ENCODE results near the gene ZAP70.

Gene ZAP70

DNA sequence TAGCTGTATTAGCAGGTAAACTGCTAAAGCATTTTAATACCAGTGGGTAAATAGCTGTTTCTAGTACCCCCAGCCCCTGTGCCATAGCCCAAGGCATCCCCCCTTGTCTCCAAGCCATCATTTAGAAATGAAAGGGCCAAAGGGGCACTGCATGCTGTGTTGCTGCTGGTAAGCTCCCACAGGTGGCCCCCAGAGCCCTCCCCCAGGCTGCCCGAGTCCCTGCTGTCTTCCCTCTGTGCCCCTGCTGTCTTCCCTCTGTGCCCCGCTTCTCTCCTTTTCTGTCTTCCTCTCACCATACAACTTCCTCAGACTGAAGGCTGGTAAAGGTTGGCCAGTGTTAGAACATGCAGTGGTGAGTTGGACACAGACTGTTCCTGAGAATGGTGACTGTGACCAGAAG lies 42.1 kb downstream of the ZAP70 start:
- DNase-seq: no peak

DNA sequence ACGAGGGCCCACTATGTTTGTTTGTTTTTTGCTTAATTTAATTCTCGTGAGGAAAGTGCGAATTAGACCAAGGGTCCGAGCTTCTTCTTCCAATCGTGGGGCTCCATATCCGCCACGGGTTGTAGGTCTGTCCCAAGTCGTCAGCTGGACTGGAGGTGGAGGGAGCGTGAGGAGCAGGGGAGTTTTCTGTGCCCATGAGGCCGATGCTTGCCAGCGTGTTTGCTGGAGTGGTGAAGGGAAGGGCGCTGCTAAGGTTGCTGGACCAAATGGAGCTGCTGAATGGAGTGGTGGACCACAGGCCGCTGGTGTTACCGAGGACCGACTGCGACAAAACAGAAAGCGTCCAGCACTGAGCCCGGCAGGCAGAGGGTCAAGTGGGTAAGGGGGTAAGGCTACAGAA lies 43.7 kb downstream of the ZAP70 start:
- no peak for DNase-seq

DNA sequence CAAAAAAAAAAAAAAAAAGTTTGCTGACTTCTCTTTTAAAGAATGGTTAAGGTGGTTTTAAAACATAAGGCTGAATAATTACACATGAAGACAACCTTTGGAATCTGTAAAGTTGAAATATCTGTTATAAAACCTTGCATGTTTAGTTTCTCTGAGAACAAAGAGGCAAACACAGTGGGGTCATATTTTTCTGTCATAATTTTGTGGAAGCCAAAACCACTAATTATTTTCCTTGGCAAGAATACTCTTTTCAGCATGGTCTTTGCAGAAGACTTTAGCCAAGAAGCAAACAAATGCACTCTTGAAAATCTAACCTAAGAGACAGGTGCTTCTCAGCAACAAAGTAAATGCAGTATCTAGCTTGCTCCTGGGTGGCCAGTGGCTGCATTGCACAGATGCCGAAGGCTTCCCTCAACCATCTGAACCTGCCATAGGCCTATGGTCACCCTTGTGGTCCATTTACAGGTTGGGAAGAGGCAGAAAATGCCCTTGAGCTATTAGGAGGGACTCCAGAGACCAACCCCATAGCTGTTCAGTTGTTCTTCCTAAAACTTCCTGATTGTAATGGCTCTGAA lies 44.8 kb downstream of the ZAP70 start:
- no peak for DNase-seq

DNA sequence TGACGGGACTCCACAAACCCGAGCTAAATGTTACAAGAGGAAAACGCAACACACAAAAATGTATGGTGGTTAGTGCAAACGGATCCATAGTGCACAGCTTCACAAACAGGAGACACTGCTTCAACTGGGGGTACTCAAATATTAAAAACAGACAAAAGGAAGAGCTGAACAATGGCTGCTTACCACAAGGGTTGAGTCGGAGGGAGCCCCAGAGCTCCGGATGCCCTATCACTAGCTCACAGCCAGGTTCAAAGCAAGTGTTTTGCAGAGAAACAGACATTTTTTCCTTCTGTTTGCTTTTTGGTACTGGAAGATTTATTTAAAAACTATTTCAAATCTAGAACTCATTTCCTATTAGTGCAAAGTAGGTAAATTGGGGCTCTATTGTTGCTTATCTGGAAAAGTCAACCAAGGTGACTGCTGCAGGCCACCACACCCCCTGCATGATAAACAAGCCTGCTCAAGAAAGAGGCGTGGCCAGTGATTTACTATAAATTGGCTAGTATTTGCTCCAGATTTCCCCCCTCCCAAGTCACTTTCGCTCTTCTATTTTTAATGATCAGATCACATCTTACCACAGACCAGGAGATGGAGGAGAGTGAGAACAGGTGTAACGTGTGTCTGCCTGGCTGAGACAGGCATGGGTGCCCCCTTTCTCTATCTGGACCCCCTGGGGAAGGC lies 46.5 kb downstream of the ZAP70 start:
- DNase-seq: peak in 1 of 2 donors; percentile 52

DNA sequence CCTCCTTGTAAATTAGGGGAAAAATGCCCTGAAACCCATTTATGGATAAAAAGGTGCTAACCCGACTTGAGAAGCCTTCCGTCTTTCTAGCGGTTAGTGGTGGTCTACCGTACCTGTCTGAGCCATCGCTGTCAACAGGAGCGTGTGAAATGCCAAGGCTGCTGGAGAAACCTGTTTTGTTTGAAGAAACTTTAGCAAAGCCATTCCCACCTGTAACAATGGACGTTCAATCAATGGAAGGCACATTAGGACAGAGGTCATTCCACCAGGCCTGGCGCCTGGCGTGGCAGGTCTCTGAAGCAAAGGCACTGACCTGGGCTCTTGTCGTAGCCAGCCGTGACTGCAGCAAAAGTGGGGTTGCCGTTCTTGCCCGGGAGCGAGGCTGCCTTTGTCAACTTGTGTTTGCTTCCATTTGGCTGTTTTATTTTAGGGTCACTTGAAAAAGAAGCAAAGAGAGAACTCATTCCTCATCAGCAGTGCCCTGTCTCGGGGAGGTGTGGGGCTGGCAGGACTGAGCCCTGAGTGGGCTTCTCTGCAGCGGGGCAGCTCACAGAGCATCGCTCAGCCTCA lies 47.2 kb downstream of the ZAP70 start:
- no peak for DNase-seq

DNA sequence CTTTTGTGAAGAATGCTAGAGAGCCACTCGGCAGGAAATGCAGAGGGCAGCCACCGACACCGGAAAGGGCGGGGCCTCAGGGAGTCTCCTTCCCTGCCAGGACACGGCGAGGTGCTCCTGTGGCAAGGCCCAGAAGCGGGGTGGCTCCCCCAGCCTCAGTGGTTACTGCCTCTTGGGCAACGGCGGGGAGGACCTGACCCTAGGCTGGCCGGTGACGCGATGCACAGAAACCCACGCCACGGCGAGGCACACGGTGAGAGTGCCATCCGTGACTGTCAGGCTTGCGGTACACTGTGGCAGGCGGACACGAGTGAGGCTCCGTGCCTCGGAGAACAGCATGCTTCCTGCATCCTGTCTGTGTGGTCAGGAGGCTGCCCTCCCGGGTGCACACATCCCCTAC lies 47.8 kb downstream of the ZAP70 start:
- peak; percentile 26 to 65 for DNase-seq

DNA sequence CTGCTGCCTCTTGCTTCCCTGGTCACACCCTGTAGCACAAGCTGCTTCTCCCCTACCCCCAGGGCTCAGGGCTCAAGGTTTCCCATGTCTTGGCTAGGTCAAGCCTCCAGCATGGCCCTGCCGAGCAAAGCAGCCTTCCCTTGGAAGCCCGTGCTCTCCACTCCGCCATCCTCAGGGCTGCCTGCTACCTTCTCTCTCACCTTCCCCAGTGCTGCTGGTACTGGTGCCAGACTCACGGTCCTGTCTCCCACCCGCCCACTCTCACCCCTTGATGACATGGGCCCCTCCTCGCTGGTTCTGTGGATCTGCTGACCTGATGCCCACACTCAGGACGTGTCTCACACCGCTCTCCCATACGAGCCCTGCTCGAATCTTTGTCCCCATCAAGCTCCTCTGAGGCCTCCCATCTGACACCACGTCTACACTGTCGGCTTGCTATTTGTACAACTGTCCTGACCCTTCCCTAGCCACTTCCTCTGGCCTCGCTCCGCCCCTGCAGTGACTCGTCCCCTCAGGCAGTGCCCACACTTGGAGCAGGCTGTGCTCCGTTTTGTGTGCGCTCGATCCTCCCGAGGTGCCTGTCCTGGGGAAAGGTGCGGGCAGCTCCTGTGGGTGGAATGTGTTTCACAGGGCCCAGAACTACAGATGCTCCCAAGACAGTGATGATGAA lies 49.9 kb downstream of the ZAP70 start:
- no peak for DNase-seq

DNA sequence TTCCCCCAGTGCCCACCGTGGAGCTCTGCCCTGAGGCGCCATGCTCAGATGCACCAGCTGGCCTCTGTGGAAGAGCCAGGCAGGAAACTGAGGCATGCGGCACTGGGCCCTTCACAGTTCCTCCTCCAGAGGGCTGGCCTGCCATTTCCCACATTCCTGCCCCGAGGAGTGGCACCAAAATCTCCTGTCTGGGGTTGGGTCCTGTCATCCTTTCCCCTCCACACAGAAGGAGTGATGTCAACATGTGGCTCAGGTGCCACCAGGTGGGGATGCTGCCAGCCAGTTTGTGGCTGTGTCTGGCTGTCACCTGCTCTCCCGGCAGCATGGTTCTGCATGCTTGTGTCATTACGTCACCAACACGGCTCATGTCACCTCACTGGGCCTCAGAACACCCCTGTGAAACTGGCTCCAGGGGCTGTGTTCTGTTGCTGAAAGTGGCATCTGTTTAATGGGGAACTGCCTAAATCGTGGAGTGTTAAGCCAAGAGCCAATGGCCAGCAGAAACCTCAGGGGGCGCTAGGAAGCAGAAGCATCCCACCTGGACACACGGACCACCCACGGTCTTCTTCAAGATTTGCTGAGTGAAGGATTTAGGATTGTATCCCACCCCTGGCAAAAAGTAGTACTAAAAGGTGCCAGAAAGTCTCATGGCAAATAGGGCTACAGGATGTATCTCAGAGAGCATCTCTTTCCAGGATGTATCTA lies 51.3 kb downstream of the ZAP70 start:
- no peak for DNase-seq

DNA sequence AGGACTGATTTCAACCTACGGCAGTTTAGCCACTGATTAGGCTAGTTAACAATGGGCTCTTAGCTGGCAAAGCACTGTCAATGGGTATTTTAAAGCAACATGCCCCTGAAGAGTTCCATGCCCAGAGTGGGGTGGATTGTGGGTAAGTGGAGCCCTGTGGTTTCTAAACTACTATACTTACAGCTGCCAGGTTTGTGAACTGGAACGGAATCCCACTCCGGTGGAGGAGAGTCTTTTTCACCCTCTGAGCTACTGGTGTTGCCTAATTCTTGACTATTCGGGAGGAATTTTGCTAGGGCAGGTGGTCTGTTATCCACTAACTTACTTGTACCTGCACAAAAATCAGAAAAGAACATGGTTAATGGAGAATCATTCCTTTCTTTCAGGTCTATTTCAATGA lies 52.6 kb downstream of the ZAP70 start:
- no peak for DNase-seq

DNA sequence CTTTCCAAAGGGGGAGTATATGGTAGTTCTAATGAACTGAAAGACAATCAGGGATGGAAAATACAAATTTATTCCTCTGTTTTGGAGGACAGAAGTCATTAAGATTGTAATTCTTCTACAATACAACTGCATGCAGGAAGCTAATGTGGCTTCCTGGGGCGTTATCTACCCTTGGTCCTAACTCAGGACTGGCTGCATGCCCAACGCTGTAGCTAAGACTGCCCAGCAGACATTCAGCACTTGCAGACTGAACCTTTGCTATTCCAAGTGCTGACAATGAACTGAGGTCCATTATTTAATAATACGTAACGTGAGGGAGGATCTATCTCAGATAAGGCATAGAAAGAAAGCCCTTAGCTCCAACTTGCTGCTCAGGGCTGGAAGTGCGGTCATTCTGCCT lies 53.2 kb downstream of the ZAP70 start:
- no peak for DNase-seq

DNA sequence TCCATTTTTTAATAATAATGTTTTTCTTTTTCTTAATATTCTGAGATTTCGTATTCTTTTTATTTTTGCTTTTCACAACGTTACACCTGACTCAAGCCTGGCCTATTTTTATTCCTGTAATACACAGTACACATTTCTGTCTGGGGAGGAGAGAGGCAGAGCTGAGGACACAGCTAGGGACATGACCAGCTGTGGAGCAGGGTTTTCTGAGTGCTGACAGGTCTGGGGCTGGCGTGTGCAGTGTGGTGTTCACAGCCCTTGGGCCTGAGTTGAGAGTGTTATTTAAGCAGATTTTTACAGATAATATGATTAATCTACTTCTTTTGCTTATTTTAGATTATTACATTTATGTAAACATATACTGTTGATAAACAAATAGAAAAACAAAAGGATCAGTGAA lies 55.9 kb downstream of the ZAP70 start:
- no peak for DNase-seq

DNA sequence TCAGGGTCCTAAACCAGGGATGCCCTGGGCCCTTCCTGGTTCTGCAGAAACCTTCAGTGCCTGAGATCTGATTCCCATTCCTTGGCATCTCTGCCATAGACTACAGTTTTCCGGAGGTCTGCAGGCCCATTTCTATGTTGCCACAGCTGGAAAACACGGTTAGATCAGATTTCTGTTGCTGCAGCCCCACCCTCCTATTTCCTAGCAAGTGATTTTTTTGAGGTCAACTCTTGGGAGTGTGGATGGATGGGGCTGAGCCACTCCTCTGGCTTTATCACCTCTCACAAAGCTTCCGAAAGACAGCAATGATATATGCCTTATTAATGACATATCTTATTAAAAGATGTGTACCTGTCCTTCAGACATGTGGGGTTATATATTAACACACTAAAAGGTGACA lies 56.3 kb downstream of the ZAP70 start:
- DNase-seq: no peak

DNA sequence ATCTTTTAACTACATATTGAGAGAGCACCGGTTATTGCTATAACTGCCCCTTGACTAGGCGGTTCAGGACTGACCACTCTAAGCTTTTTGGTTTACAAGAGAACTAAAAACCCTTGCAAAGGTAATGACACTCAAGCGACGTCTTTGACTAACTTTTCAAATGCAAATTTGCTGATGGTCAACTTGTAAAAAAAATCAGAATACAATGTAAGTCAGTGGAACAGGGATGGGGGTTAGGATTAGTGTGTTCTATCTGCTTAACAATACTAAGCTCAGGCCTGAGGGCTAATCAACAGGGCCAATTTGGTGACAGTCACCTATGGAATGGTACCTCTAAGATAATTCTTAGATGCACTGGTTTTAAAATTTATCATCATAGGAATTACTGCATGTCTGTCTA lies 57.1 kb downstream of the ZAP70 start:
- DNase-seq: no peak

DNA sequence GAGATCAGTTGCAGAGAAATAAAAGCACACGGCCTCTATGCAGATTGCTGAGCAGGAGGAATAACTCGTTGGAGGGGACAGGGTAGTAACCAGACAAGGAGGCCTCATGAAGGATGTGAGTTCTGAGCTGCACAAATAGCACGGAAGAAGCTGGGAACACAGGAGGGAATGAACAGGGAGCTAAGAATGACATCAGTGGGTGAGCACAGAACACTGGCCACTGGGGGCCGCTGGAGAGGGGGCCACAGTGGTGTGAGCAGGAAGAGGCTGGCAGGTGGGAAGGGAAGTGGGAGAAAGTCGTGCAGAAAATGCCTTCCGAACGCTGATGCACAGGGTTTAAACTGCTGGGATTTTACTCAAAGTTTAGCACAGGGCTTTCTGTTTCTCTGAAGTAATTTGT lies 61.0 kb downstream of the ZAP70 start:
- DNase-seq: no peak

DNA sequence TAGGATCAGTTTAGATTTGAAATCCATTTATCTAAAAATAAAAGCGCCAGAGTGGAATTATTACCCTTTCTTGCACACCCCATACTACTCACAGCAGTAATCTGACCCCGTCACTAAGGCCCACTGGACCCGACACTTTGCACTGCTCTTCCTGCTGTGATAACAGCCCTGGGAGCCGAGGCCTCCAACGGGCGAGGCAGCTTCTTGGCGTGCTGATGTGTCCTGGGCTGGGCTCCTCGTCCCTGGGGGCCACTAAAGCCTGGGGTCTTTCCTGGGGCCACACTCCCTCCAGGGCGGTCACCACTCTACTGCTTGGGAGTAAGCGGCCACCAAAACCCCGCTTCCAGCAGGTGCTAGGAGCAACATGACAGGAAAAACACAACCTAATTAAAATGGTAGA lies 61.7 kb downstream of the ZAP70 start:
- no peak for DNase-seq

DNA sequence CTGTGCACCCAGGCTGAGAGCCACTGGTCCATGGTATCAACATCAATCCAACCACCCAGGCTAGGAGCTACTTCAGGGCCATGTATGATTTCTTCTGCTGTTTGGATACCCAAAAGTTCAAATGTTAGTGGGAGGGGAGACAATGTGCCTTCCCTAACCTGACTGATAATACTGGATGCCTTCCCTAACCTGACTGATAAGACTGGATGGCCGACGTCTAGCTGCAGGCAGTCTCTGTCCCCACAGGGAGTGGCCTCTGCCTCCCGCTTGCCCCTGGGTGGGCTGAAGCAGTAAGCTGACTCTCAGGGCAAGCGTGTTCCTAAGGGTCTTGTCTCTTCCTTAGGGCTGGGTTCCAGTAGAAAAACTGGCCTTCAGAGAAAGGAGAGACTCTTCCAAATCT lies 65.8 kb downstream of the ZAP70 start:
- DNase-seq: no peak

DNA sequence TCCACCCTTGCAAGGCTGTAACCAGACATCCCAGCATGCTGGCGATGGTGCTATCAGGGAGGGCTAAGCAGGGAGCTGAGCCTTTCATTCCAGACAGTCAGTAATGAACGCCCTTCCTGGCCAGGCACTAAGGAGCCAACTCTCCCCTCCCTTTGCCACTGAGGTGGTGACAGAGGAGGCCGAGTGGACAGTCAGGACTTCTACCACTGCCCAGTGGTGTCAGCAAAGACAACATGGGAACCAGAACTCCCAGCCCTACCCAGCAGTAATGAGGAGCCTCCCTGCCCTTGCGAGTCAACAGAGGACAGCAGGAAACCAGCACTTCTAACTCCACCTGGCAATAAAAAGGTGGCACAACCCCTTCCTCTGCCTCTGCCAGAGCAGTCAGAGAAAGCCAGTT lies 68.6 kb downstream of the ZAP70 start:
- no peak for DNase-seq

DNA sequence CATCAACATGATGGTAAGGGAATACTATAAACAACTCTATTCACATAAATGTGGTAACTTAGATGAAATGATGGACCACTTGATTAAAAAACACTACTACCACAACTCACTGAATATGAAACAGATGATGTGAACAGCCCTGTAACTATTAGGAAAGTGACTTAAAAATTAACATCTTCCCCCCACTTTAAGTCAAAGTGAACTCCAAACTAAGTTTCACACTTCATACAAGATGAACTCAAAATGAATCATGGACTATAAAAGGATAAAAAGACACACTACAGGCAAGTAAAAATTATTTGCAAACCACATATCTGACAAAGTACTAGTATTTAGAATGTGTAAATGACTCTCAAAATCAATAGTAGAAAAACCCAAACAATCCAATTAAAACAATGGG lies 71.6 kb downstream of the ZAP70 start:
- no peak for DNase-seq

DNA sequence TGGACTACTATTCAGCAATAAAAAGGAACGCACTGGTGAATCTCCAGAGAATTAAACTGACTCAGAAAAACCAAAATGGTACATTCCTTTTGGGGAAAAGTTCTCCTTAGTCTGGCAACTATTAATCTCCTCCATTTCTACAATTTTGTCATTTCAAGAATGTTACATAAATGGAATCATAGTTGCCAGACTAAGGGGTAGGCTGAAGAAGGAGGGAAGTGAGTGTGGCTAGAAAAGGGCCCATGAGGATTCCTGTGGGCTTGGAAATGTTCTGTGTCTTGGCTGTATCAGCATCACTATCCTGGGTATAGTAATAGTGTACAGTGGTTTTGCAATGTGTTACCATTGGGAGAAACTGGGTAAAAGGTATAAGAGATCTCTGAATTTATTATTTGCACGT lies 72.4 kb downstream of the ZAP70 start:
- no peak for DNase-seq

DNA sequence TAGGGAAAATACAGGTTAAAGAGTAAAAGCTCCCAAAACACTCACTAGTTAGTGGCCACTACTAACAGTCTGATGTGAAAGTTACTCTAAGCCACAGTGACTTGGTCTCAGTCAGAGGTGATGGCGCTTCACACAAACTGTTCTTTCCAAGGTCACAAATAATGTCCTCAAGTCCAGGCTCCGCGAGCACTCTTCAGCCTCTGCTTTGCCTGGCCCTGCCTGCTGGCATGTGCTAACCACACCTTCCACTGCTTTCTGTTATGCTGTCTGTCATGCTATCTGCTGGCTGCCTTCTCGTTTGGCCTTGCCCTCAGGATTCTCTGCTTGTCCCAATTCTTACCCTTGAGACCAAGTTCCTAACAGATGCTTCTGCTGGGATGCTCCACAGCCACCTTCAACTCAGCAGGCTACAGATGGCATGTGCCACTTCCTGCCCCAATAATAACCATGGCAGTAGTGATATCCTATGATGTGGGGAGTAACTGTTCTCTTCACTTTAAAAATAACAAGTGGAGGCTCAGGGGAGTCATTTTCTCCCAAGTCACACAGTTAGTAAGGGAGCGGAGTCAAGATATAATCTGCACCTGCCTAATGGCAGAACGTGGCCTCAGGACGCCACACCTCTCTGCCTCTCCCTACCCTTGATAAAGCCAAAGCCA lies 75.7 kb downstream of the ZAP70 start:
- no peak for DNase-seq

Measured in CD4-positive, alpha-beta T cell treated with Interferon alpha-2 for 1 hour (primary cell).